Caco-2 (cell line): Measurements from ENCODE around the gene RFX4. TPM values are rescaled to one million over a fixed set of nuclear protein-coding genes. Genes with fewer than 3 reads are reported as not detected.

Experiments used
- BruUV-seq: library from RNA; stranded (reverse); fragments of 400-500 nt; replicated peaks from 2 replicates; lab custom pipeline; 2021; lab: Mats Ljungman, UMichigan
- CTCF ChIA-PET: fragments of 300-600 bp; sonication (Branson Sonifier 250); formaldehyde crosslinking; loops from one replicate; lab custom pipeline; 2022; ENCODE audit warnings: antibody characterized with exemption; lab: Charles Lee
- POLR2A ChIA-PET: fragments of 300-600 bp; sonication (Branson Sonifier 250); formaldehyde crosslinking; loops from one replicate; lab custom pipeline; 2022; ENCODE audit warnings: antibody characterized with exemption; lab: Charles Lee
- DNase-seq, 2 experiments: peaks; one replicate each; pipeline versions ENCODE4 v3.0.0 to v3.0.0-alpha.2; 2020 to 2022
- H3K27me3 ChIP-seq: replicated peaks from 2 replicates; pipeline ENCODE4 v1.6.0; 2011; ENCODE audit warnings: low read length; ENCODE audit not compliant: control insufficient read depth, insufficient read depth
- H3K36me3 ChIP-seq: 2 replicates; pipeline ENCODE4 v1.5.1; 2011; ENCODE audit warnings: low read length; ENCODE audit not compliant: control insufficient read depth, insufficient read depth
- H3K4me1 ChIP-seq: fragments of 250-450 bp; sonication (Bioruptor Pico); 2 replicates; pipeline ENCODE4 v1.5.1; 2020; ENCODE audit warnings: mild to moderate bottlenecking
- H3K4me3 ChIP-seq: 2 replicates; pipeline ENCODE4 v1.5.1; 2011; ENCODE audit warnings: low read depth, mild to moderate bottlenecking, control low read depth, low read length
- H3K9me3 ChIP-seq: fragments of 250-450 bp; sonication (Bioruptor Pico); 2 replicates; pipeline ENCODE4 v1.5.1; 2020; ENCODE audit warnings: mild to moderate bottlenecking, moderate library complexity
- H3K27ac Mint-ChIP-seq: one replicate; pipeline ENCODE4 v1.8.0; 2022; ENCODE audit warnings: mixed read lengths; ENCODE audit not compliant: unreplicated experiment
- H3K27me3 Mint-ChIP-seq: one replicate; pipeline ENCODE4 v1.8.0; 2022; ENCODE audit warnings: mixed read lengths; ENCODE audit not compliant: insufficient read depth, unreplicated experiment
- H3K36me3 Mint-ChIP-seq: one replicate; pipeline ENCODE4 v1.8.0; 2022; ENCODE audit warnings: mild to moderate bottlenecking, mixed read lengths; ENCODE audit not compliant: insufficient read depth, unreplicated experiment
- H3K4me1 Mint-ChIP-seq: one replicate; pipeline ENCODE4 v1.8.0; 2022; ENCODE audit warnings: low read depth, mixed read lengths; ENCODE audit not compliant: unreplicated experiment
- H3K4me3 Mint-ChIP-seq: one replicate; pipeline ENCODE4 v1.8.0; 2022; ENCODE audit warnings: mild to moderate bottlenecking, moderate library complexity, mixed read lengths; ENCODE audit not compliant: unreplicated experiment
- H3K9me3 Mint-ChIP-seq: one replicate; pipeline ENCODE4 v1.8.0; 2022; ENCODE audit warnings: mixed read lengths; ENCODE audit not compliant: unreplicated experiment
- CTCF ChIP-seq, 2 experiments: fragments of 200-600 bp in 1 of 2; IDR thresholded peaks; 1 replicate in 1 of 2; 2 replicates in 1 of 2; pipeline versions ENCODE4 v1.5.1 to v1.8.0; 2011 to 2022; ENCODE audit warnings: antibody characterized with exemption in 1 of 2, control low read depth in 1 of 2, inconsistent platforms in 1 of 2, low read depth in 1 of 2, low read length in 1 of 2, mild to moderate bottlenecking in 1 of 2, moderate library complexity in 1 of 2; ENCODE audit not compliant: insufficient read depth in 1 of 2, severe bottlenecking in 1 of 2, unreplicated experiment in 1 of 2
- intact Hi-C: fragments of 100-400 bp; cut with micrococcal nuclease; formaldehyde crosslinking; loops from one replicate; pipeline ENCODE4 v1.10.0; 2022; ENCODE audit not compliant: unreplicated experiment
- total RNA-seq: library from RNA; stranded (reverse); gene quantifications from 2 replicates; pipeline ENCODE4 v1.2.3, GENCODE V29; 2022

RFX4 gene
- total RNA-seq, 1 experiment from 2014 or later = not detected

DNA sequence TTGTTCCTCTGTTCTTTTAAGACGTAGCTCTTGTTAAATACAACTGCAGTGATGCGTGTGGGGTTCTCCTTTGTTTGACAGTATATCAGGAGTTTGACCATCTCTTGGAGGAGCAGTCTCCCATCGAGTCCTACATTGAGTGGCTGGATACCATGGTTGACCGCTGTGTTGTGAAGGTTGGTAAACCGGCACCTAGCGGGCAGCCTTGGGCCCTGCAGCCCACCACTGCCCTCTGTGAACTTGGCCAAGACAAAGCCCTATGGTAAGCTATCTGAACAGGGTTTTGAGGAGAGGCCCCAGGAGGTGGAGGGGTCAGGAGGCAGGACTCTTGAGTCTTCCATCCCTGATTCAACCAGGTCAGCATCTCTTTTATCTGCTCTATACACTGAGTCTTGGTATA is 137.1 kb downstream of the RFX4 start:
- no peak for TF ChIP-seq CTCF (IDR thresholded peaks at IDR 0.05; ENCODE audit: insufficient read depth in 1 of 2, low read depth in 1 of 2, low read length in 1 of 2, severe bottlenecking in 1 of 2, unreplicated experiment in 1 of 2)
- no peaks in the 10 kb centered on the region for H3K4me1 Mint-ChIP-seq
- Histone ChIP-seq H3K4me1 (no peaks in the 10 kb centered on the region), H3K9me3 (no peaks in the 10 kb centered on the region), H3K36me3 (no peaks in the 10 kb centered on the region), H3K4me3 (no peak overlapping the region), H3K27me3 (no peaks in the 10 kb centered on the region)
- intact Hi-C loops = no loop called here
- no peaks in the 10 kb centered on the region for H3K9me3 Mint-ChIP-seq
- H3K36me3 Mint-ChIP-seq = no peaks in the 10 kb centered on the region
- H3K27ac Mint-ChIP-seq = no peak overlapping the region
- no peak for DNase-seq
- ChIA-PET POLR2A (no interaction called here), CTCF (no interaction called here)
- H3K27me3 Mint-ChIP-seq = no peaks in the 10 kb centered on the region
- no peak overlapping the region for H3K4me3 Mint-ChIP-seq
- no TSS peak for BruUV-seq

GRCh38 chr12:106720696-106721095 is 137.9 kb downstream of the RFX4 start:
- Mint-ChIP-seq H3K9me3 (no peaks in the 10 kb centered on the region), H3K4me3 (no peak overlapping the region), H3K27ac (no peak overlapping the region), H3K36me3 (no peaks in the 10 kb centered on the region), H3K4me1 (no peaks in the 10 kb centered on the region), H3K27me3 (no peaks in the 10 kb centered on the region)
- CTCF ChIA-PET = no interaction called here
- no peaks in the 10 kb centered on the region for H3K27me3 ChIP-seq
- intact Hi-C loops = no loop called here
- no peak for DNase-seq
- H3K4me1 ChIP-seq = no peaks in the 10 kb centered on the region
- BruUV-seq = no TSS peak
- POLR2A ChIA-PET = no interaction called here
- no peaks in the 10 kb centered on the region for H3K9me3 ChIP-seq
- no peak overlapping the region for H3K4me3 ChIP-seq
- no peak for TF ChIP-seq CTCF (IDR thresholded peaks at IDR 0.05; ENCODE audit: insufficient read depth in 1 of 2, low read depth in 1 of 2, low read length in 1 of 2, severe bottlenecking in 1 of 2, unreplicated experiment in 1 of 2)
- no peaks in the 10 kb centered on the region for H3K36me3 ChIP-seq

DNA sequence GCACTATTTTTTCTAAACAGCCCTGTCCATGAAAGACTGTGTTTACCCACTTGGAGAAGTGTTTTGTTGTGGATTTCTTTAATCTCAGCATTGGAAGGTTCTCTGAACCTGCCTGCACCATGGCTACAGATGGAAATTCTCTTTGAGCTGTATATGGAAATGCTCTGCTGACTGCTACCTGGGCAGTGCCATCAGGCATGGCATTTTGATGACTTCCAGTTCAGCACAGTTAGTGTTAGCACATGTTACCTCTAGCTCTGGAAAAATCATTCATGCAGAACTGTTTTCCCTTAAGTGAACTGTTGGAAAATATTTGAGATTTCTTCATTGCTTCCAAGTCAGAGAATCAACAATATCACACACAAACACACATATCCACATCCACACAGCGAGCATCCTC is 139.1 kb downstream of the RFX4 start:
- ChIA-PET CTCF (no interaction called here), POLR2A (no interaction called here)
- Histone ChIP-seq H3K4me1 (no peaks in the 10 kb centered on the region), H3K27me3 (no peaks in the 10 kb centered on the region), H3K9me3 (no peaks in the 10 kb centered on the region), H3K36me3 (no peaks in the 10 kb centered on the region), H3K4me3 (no peak overlapping the region)
- Mint-ChIP-seq H3K4me3 (no peak overlapping the region), H3K9me3 (no peaks in the 10 kb centered on the region), H3K27me3 (no peaks in the 10 kb centered on the region), H3K27ac (no peak overlapping the region), H3K4me1 (no peaks in the 10 kb centered on the region), H3K36me3 (no peaks in the 10 kb centered on the region)
- DNase-seq = no peak
- BruUV-seq = no TSS peak
- no peak for TF ChIP-seq CTCF (IDR thresholded peaks at IDR 0.05; ENCODE audit: insufficient read depth in 1 of 2, low read depth in 1 of 2, low read length in 1 of 2, severe bottlenecking in 1 of 2, unreplicated experiment in 1 of 2)
- intact Hi-C loops = no loop called here
